HEK293 (cell line): ENCODE results near the gene ADAMTS8.

Experiments
- CTCF ChIA-PET: fragments of 350-600 bp; formaldehyde crosslinking; extraction: SDS; loops from one replicate; lab custom pipeline; 2021; ENCODE audit warnings: antibody characterized with exemption; lab: Yijun Ruan, JAX
- POLR2A ChIA-PET: fragments of 300-600 bp; formaldehyde crosslinking; extraction: SDS; loops from one replicate; lab custom pipeline; 2020; ENCODE audit warnings: antibody characterized with exemption, inconsistent platforms; lab: Yijun Ruan, JAX
- H3K27ac ChIP-seq: fragments of 200-500 bp; sonication (Bioruptor generic); 2 replicates; pipeline ENCODE4 v1.5.1; 2014; ENCODE audit warnings: low read depth, low read length, control low read depth, inconsistent platforms; ENCODE audit errors: extremely low read depth
- H3K36me3 ChIP-seq, 2 experiments: fragments of 200-500 bp in 1 of 2; sonication (Bioruptor generic) in 1 of 2; 1 replicate in 1 of 2; 2 replicates in 1 of 2; pipeline ENCODE4 v1.5.1; 2014 to 2017; ENCODE audit warnings: inconsistent platforms in 2 of 2, low read length in 2 of 2; ENCODE audit not compliant: control insufficient read depth in 2 of 2, insufficient read depth in 1 of 2
- H3K4me1 ChIP-seq: fragments of 200-500 bp; sonication (Bioruptor generic); 2 replicates; pipeline ENCODE4 v1.5.1; 2014; ENCODE audit warnings: mild to moderate bottlenecking, low read length, inconsistent platforms; ENCODE audit not compliant: control insufficient read depth, insufficient read depth
- H3K4me3 ChIP-seq: 2 replicates; pipeline ENCODE4 v1.5.1; 2011; ENCODE audit warnings: low read depth, mild to moderate bottlenecking, control low read depth, low read length, moderate library complexity
- H3K9me3 ChIP-seq: fragments of 200-500 bp; sonication (Bioruptor generic); 2 replicates; pipeline ENCODE4 v1.5.1; 2014; ENCODE audit warnings: low read depth, low read length, inconsistent platforms; ENCODE audit not compliant: control insufficient read depth, insufficient read depth
- YY1 ChIP-seq: fragments of 450-650 bp; formaldehyde crosslinking; IDR thresholded peaks from 2 replicates; pipeline ENCODE4 v1.5.1; 2018; ENCODE audit warnings: missing biosample characterization, missing genetic modification characterization

Gene ADAMTS8

GRCh38 chr11:130358398-130358797 lies 70.0 kb downstream of the ADAMTS8 start:
- Histone ChIP-seq H3K4me1 (no peaks in the 10 kb centered on the region), H3K4me3 (no peak overlapping the region), H3K9me3 (no peaks in the 10 kb centered on the region), H3K27ac (no peak overlapping the region), H3K36me3 (no peaks in the 10 kb centered on the region)
- POLR2A ChIA-PET = no interaction called here
- CTCF ChIA-PET = no interaction called here
- no peak for TF ChIP-seq YY1 (tag by site-specific recombination)
